Measurements from ENCODE around the gene CFAP99.

Gene CFAP99

GRCh38 chr4:2478229-2478628, 59.5 kb downstream of the CFAP99 start:
- DNase-seq = no peak

GRCh38 chr4:2480649-2481048, 61.9 kb downstream of the CFAP99 start:
- DNase-seq = no peak

GRCh38 chr4:2482192-2482591, 63.4 kb downstream of the CFAP99 start:
- DNase-seq = no peak

- no peak for DNase-seq
These were observed 63.9 kb downstream of the CFAP99 start for GRCh38 chr4:2482693-2483092.

GRCh38 chr4:2483237-2483636, 64.5 kb downstream of the CFAP99 start:
- DNase-seq = no peak

- no peak for DNase-seq
These were observed 65.4 kb downstream of the CFAP99 start for GRCh38 chr4:2484185-2484584.

GRCh38 chr4:2484993-2485392, 66.2 kb downstream of the CFAP99 start:
- DNase-seq = peak; percentile 58

- DNase-seq = no peak
These were observed 67.2 kb downstream of the CFAP99 start for GRCh38 chr4:2485956-2486355.

GRCh38 chr4:2486981-2487380, 68.2 kb downstream of the CFAP99 start:
- no peak for DNase-seq

GRCh38 chr4:2487632-2488031, 68.9 kb downstream of the CFAP99 start:
- DNase-seq = no peak

GRCh38 chr4:2489081-2489805, 70.5 kb downstream of the CFAP99 start:
- no peak for DNase-seq

- DNase-seq = no peak
These were observed 71.2 kb downstream of the CFAP99 start for GRCh38 chr4:2489841-2490552.

- no peak for DNase-seq
These were observed 74.2 kb downstream of the CFAP99 start for GRCh38 chr4:2492970-2493369.

- DNase-seq = no peak
These were observed 76.2 kb downstream of the CFAP99 start for GRCh38 chr4:2494992-2495391.

GRCh38 chr4:2497324-2497723, 78.6 kb downstream of the CFAP99 start:
- DNase-seq = no peak

- DNase-seq = peak; percentile 3
These were observed 79.2 kb downstream of the CFAP99 start for GRCh38 chr4:2497931-2498330.

GRCh38 chr4:2500547-2500946, 81.8 kb downstream of the CFAP99 start:
- no peak for DNase-seq

- no peak for DNase-seq
These were observed 82.4 kb downstream of the CFAP99 start for GRCh38 chr4:2501034-2501594.

GRCh38 chr4:2503809-2504208, 85.1 kb downstream of the CFAP99 start:
- no peak for DNase-seq

- no peak for DNase-seq
These were observed 88.5 kb downstream of the CFAP99 start for GRCh38 chr4:2507259-2507658.

GRCh38 chr4:2507855-2508254, 89.1 kb downstream of the CFAP99 start:
- DNase-seq = no peak

GRCh38 chr4:2510351-2511259, 91.8 kb downstream of the CFAP99 start:
- DNase-seq = no peak

- DNase-seq = no peak
These were observed 92.9 kb downstream of the CFAP99 start for GRCh38 chr4:2511645-2512131.
